ENCODE results near the gene TUBGCP6.

The TUBGCP6 gene

DNA sequence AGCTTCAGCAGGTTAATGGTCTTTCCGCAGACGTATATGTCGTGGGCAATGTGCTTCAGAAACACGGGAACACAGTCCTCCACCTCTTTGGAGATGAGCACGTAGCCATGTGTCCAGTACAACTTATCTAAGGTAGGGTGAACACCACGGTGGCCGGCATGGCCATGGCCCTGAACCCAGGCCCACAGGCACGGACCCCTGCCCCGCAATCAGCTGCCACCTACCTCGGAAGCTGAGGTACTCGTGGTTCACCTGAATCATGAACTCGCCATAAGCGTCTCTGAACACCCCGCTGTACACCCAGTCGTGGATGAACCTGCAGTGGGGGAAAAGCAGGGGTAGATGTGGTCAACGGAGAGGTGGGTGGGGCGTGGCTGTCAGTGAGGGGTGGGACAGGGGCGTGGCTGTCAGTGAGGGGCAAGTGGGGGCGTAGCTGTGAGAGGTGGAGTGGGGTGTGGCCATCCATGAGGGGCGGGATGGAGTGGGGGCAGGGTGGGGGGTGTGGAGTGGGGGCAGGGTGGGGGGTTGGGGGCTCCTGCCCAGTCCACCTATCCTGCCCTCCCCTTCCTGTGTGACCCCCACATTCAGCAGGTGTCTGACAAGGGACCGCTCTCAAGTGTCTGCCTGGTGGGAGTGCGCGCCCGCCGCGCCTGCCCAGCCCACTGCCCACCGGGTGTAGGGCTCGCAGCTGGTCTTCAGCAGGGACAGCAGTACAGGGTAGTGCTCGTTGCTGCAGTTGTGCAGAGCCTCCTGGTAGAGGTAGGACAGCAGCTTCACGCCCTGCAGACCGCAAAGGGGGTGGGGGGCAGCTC is 18.6 kb downstream of the TUBGCP6 start:
- Mint-ChIP-seq H3K27ac (no peak overlapping the region), H3K4me3 (no peak overlapping the region), H3K4me1 (ENCODE audit: low read depth) (no peaks in the 10 kb centered on the region), H3K27me3 (no peaks in the 10 kb centered on the region), H3K9me3 (no peaks in the 10 kb centered on the region), H3K36me3 (ENCODE audit: low read depth) (peaks cover 95% of the 10 kb centered on the region)
- intact Hi-C loops (cut with micrococcal nuclease): no loop called here

DNA sequence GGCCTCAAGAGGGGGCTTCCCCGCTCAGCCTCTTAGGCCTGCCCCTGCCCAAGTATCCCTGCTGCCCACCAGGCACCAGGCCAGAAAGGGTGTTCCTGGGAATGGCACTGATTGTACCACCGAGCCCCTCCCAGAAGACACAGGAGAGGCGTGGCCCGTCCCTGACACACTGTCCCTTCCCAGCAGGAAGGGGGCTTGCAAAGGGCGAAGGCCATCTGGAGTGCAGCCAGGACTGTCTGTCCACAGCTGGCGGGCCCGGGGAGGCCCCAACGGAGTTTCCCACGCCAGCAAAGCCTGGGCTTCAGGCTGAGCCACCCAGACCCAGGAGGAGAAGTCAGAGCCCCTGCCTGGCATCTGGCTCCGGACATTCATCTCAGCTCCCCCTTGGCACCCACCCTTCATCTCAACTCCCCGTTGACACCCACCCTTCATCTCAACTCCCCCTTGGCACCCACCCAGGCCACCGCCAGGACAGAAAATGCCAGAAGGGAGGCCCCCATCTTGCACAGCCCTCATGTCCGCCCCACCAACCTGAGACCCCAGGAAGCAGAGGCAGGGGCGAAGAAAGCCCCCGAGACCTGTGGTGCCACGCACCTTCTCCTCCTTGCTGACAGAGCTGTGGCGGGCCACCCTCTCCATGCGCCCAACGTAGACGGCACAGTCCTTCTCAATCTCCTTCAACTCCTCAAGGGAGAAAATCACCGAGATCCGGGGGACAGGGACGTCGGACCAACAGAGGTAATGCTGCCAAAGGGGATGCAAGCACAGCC is 19.4 kb downstream of the TUBGCP6 start:
- Mint-ChIP-seq H3K4me1 (ENCODE audit: low read depth) (no peaks in the 10 kb centered on the region), H3K36me3 (ENCODE audit: low read depth) (peaks cover 97% of the 10 kb centered on the region), H3K27me3 (no peaks in the 10 kb centered on the region), H3K27ac (no peak overlapping the region), H3K9me3 (no peaks in the 10 kb centered on the region), H3K4me3 (no peak overlapping the region)
- intact Hi-C loops (cut with micrococcal nuclease): no loop called here

- Mint-ChIP-seq H3K27me3 (no peaks in the 10 kb centered on the region), H3K4me1 (ENCODE audit: low read depth) (peaks cover 9% of the 10 kb centered on the region)
Measured at GRCh38 chr22:50224071-50224470, 20.8 kb downstream of the TUBGCP6 start.

DNA sequence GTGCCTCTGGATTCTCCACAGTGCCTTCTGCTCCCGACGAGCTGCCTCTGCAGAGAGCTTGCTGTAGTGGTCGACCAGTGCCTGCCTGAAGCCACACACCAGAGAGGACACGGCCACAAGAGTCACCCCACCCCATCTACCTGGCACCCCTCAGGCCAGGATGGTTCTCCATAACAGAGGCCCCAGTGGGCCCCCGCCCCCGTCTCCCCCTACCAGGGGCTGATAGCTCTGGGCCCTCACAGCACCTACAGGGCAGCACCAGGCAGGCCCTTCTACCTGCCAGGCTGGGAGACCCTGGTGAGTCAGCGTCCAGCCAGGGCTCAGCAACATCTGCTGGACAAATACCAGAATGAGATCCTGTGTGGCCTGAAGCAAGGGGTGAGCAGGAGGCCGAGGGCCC is 22.3 kb downstream of the TUBGCP6 start:
- Mint-ChIP-seq H3K27me3 (no peaks in the 10 kb centered on the region), H3K9me3 (no peaks in the 10 kb centered on the region), H3K4me1 (ENCODE audit: low read depth) (peaks cover 10% of the 10 kb centered on the region), H3K36me3 (ENCODE audit: low read depth) (peaks cover 99% of the 10 kb centered on the region), H3K4me3 (no peak overlapping the region), H3K27ac (no peak overlapping the region)
- intact Hi-C loops (cut with micrococcal nuclease): no loop called here

More at GRCh38 chr22:50224071-50224470, 20.8 kb downstream of the TUBGCP6 start:
- Mint-ChIP-seq H3K4me3 (no peak overlapping the region), H3K36me3 (ENCODE audit: low read depth) (peaks cover 99% of the 10 kb centered on the region), H3K27ac (no peak overlapping the region), H3K9me3 (no peaks in the 10 kb centered on the region)
- intact Hi-C loops (cut with micrococcal nuclease): no loop called here

GRCh38 chr22:50221410-50222300 is 23.2 kb downstream of the TUBGCP6 start:
- intact Hi-C loops (cut with micrococcal nuclease): no loop called here
- Mint-ChIP-seq H3K27ac (no peak overlapping the region), H3K36me3 (ENCODE audit: low read depth) (peaks cover 99% of the 10 kb centered on the region), H3K9me3 (no peaks in the 10 kb centered on the region), H3K27me3 (no peaks in the 10 kb centered on the region), H3K4me3 (no peak overlapping the region), H3K4me1 (ENCODE audit: low read depth) (peaks cover 10% of the 10 kb centered on the region)

DNA sequence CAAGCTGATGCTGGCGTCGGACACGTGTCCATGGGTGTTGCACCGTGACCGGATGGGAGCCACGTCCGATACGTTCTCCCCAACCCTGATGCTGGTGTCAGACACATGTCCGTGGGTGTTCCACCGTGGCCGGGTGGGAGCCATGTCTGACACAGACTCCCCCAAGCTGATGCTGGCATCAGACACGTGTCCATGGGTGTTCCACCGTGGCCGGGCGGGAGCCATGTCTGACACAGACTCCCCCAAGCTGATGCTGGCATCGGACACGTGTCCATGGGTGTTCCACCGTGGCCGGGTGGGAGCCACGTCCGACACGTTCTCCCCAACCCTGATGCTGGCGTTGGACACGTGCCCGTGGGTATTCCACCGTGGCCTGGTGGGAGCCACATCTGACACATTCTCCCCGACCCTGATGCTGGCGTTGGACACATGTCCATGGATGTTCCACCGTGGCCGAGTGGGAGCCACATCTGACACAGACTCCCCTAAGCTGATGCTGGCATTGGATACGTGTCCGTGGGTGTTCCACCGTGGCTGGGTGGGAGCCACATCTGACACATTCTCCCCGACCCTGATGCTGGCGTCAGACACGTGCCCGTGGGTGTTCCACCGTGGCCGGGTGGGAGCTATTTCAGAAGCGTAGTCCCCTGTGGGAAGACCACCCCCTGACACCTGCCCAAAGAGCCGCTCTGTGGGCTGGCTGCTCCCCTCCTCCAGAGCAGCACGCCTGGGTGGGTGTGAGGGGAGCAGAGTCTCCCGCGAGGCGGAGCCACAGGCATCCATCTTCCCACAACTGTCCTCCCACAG is 24.0 kb downstream of the TUBGCP6 start:
- H3K9me3 Mint-ChIP-seq: no peaks in the 10 kb centered on the region

DNA sequence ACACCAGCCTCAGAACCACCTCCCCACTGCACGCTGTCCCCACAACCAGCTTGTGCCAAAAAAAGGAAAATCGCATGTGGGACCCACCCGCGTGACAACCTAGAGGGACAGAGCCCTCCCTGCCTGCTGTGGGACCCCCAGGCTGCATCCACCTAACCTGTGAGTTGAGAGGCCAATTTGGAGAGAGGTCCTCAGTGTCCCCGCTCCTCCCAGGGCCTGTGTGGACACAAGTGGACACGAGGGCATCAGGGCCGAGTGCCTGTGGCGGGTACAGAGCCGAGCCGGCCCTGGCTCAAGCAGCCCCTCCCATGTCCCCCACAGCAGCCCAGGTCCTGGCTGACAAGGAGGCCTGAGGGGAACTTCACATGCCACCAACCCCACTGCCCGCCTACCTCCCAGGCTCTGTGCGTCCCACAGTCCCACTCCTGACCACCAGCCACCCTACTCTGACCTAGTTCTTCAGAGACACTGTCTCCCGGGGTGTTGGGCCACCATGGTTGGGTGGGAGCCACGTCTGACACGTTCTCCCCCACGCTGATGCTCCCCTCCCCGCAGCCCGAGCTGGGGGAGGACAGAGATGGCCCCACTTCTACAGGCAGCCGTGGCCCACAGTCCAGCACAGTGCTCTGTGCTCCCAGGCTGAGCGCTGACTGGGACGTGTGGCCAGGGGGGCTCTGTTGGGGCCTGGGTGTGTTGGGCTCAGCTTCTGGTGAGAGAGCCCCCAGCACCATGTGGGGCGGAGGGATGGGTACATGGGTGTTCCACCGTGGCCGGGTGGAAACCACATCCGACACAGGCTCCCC is 24.8 kb downstream of the TUBGCP6 start:
- Mint-ChIP-seq H3K4me1 (ENCODE audit: low read depth) (peaks cover 13% of the 10 kb centered on the region), H3K27me3 (no peaks in the 10 kb centered on the region), H3K4me3 (no peak overlapping the region), H3K36me3 (ENCODE audit: low read depth) (peaks cover 99% of the 10 kb centered on the region), H3K27ac (no peak overlapping the region), H3K9me3 (no peaks in the 10 kb centered on the region)
- intact Hi-C loops (cut with micrococcal nuclease): no loop called here

More for the DNA sequence above, 24.0 kb downstream of the TUBGCP6 start:
- H3K27ac Mint-ChIP-seq: no peak overlapping the region
- H3K27me3 Mint-ChIP-seq: no peaks in the 10 kb centered on the region
- peaks cover 99% of the 10 kb centered on the region for H3K36me3 Mint-ChIP-seq (ENCODE audit: low read depth)
- intact Hi-C loops (cut with micrococcal nuclease): no loop called here
- H3K4me3 Mint-ChIP-seq: no peak overlapping the region
- H3K4me1 Mint-ChIP-seq (ENCODE audit: low read depth): peaks cover 10% of the 10 kb centered on the region

DNA sequence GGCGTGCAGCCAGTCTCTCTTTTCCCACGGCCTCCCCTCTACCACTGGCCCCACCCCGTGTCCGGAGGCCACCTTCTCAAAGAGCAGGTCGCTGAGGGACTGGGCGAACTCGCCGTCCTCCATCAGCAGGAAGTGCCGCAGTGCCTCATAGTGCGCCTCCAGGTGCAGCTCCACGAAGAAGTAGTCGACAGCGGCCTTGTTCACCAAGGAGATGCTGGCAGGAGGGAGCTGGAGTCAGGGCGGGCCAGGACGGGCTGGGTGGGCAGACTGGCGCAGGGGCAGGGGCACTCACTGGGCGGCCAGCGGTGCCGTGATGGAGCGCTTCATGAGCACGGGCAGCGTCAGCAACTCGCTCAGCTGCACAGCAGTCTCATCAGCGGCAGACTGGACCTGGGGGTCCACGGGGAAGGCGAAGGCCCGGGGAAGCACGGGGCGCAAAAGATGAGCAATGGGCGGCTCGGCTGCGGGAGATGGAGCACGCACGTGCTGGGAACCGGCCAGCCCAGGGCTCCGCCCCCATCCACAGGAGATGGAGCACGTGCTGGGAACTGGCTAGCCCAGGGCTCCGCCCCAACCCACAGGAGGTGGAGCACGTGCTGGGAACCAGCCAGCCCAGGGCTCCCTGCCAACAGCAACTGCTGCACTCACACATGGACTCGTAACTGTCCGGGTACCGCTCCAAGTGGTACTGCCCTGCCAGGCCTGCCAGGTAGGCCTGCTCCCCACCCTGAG is 25.7 kb downstream of the TUBGCP6 start:
- intact Hi-C loops (cut with micrococcal nuclease): no loop called here
- H3K4me1 Mint-ChIP-seq (ENCODE audit: low read depth): peaks cover 17% of the 10 kb centered on the region
- no peak overlapping the region for H3K4me3 Mint-ChIP-seq
- H3K27me3 Mint-ChIP-seq: no peaks in the 10 kb centered on the region
- H3K36me3 Mint-ChIP-seq (ENCODE audit: low read depth): peaks cover 100% of the 10 kb centered on the region
- H3K9me3 Mint-ChIP-seq: no peaks in the 10 kb centered on the region
- H3K27ac Mint-ChIP-seq: no peak overlapping the region

DNA sequence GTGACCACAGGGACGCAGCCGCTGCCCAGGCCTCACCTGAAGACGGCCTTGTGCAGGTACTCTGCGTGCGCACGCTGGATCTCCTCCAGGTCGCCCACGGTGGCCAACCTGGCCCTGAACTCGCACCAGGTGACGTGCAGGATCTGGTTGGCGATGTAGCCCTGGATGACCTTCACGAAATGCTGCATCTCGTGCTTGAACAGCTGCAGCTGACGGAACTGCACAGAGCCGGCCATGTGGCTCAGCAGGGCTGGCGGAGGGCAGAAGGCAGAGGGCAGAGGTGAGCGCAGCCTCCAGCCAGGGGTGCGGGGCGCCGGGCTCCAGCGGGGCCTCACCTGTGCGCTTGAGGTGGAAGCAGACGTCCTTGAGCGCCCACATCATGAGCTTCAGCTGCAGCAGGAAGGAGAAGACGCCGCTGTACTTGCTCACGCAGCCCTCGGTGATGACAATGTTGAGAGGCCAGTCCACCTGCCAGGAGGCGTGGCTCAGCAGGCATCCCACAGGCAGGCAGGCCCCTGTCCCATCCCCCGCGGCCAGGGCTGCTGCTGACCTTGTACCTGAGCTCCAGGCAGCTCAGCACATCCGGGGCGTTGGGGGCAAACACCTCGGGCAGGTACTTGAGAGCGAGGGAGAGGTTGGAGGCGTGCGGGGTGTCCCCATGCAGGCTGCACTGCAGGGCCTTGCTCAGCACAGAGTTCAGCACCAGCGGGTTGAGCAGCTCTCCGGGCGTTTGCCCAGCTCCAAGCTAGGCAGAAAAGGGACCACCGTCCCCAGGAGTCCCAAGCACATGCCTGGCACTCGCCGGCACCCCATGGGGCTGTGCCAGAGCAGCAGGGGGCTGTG is 26.4 kb downstream of the TUBGCP6 start:
- H3K36me3 Mint-ChIP-seq (ENCODE audit: low read depth): peaks cover 100% of the 10 kb centered on the region
- intact Hi-C loops (cut with micrococcal nuclease): no loop called here
- no peak overlapping the region for H3K27ac Mint-ChIP-seq
- no peaks in the 10 kb centered on the region for H3K9me3 Mint-ChIP-seq
- no peak overlapping the region for H3K4me3 Mint-ChIP-seq
- no peaks in the 10 kb centered on the region for H3K27me3 Mint-ChIP-seq
- peaks cover 17% of the 10 kb centered on the region for H3K4me1 Mint-ChIP-seq (ENCODE audit: low read depth)

- no peak overlapping the region for H3K27ac Mint-ChIP-seq
- intact Hi-C loops (cut with micrococcal nuclease): no loop called here
- H3K36me3 Mint-ChIP-seq (ENCODE audit: low read depth): peaks cover 100% of the 10 kb centered on the region
- no peaks in the 10 kb centered on the region for H3K27me3 Mint-ChIP-seq
- H3K9me3 Mint-ChIP-seq: no peaks in the 10 kb centered on the region
- H3K4me1 Mint-ChIP-seq (ENCODE audit: low read depth): peaks cover 21% of the 10 kb centered on the region
- no peak overlapping the region for H3K4me3 Mint-ChIP-seq
Measured at GRCh38 chr22:50217543-50218152, 27.2 kb downstream of the TUBGCP6 start.
